Thyroid gland (tissue), 4 donors: ENCODE data around the gene TTC31. TPM values are rescaled to one million over a fixed set of nuclear protein-coding genes. Genes with fewer than 3 reads are reported as not detected.

Experiments used
- DNase-seq, 2 donors: peaks; one replicate each; pipeline ENCODE4 v3.0.0-alpha.2; 2019
- H3K27ac ChIP-seq, 3 donors: fragments of 200-600 bp; sonication (generic); 1 replicate in 2 of 3; 2 replicates in 1 of 3; pipeline ENCODE4 v1.5.1; 2016 to 2019; ENCODE audit warnings: mild to moderate bottlenecking in 1 of 3, moderate library complexity in 1 of 3
- H3K27me3 ChIP-seq: fragments of 200-600 bp; sonication (generic); one replicate; pipeline ENCODE4 v1.5.1; 2019
- H3K36me3 ChIP-seq, 2 donors: fragments of 200-600 bp; sonication (generic); one replicate each; pipeline ENCODE4 v1.5.1; 2016 to 2019
- H3K4me1 ChIP-seq, 2 donors: fragments of 200-600 bp; sonication (generic); one replicate each; pipeline ENCODE4 v1.5.1; 2017 to 2019
- H3K4me3 ChIP-seq, 3 donors: fragments of 200-600 bp; sonication (generic); replicated peaks in 1 of 3; 1 replicate in 2 of 3; 2 replicates in 1 of 3; pipeline ENCODE4 v1.5.1; 2016; ENCODE audit warnings: mild to moderate bottlenecking in 1 of 3
- H3K9me3 ChIP-seq: fragments of 200-600 bp; sonication (generic); one replicate; pipeline ENCODE4 v1.5.1; 2017
- CTCF ChIP-seq, 6 experiments: fragments of 200-600 bp in 3 of 6; fragments of 450-650 bp in 3 of 6; sonication (generic) in 3 of 6; IDR thresholded peaks; one replicate each; pipeline ENCODE4 v1.5.1; 2016 to 2019; ENCODE audit warnings: antibody characterized with exemption in 6 of 6, mild to moderate bottlenecking in 2 of 6, inconsistent platforms in 1 of 6, moderate library complexity in 1 of 6
- POLR2A ChIP-seq, 2 donors: fragments of 450-650 bp; IDR thresholded peaks; one replicate each; pipeline ENCODE4 v1.6.1; 2017; ENCODE audit warnings: antibody characterized with exemption in 2 of 2, mild to moderate bottlenecking in 2 of 2, moderate library complexity in 1 of 2
- WGBS, 2 donors: methylation state at CpG; one replicate each; pipeline ENCODE4 v1.1.5; 2017; 5-methylcytosine and 5-hydroxymethylcytosine counted together
- intact Hi-C: fragments of 100-400 bp; cut with DNase I; formaldehyde crosslinking; loops from one replicate; pipeline ENCODE4 v1.15.1; 2023
- total RNA-seq, 4 donors: library from RNA; depleted of rRNA; stranded (reverse); fragments of >200 nt; gene quantifications; one replicate each; pipeline ENCODE4 v1.2.3, GENCODE V29; 2016

TTC31 gene
- total RNA-seq, 4 donors from 2014 or later, result 18.9 to 38.0 (median 22.4) TPM

GRCh38 chr2:74488643-74489481, 6.0 kb downstream of the TTC31 start:
- intact Hi-C loops, result no loop called here
- H3K36me3 ChIP-seq, result peaks cover 29 to 48% of the 10 kb centered on the region in 2 donors
- DNase-seq, result no peak
- H3K27ac ChIP-seq, result no peak overlapping the region
- peaks cover under 1 to 4% of the 10 kb centered on the region in 2 donors for H3K4me1 ChIP-seq
- no peaks in the 10 kb centered on the region for H3K27me3 ChIP-seq
- H3K4me3 ChIP-seq, result no peak overlapping the region
- TF ChIP-seq CTCF (IDR thresholded peaks at IDR 0.05) (no peak), POLR2A (IDR thresholded peaks at IDR 0.05) (no peak)
- WGBS, 2 donors, result 88 to 91% methylated on average over 9 of the region's 9 CpGs
- H3K9me3 ChIP-seq, result no peaks in the 10 kb centered on the region

GRCh38 chr2:74489906-74490305, 7.0 kb downstream of the TTC31 start:
- no peak for TF ChIP-seq CTCF (IDR thresholded peaks at IDR 0.05)
- Histone ChIP-seq H3K4me3 (no peak overlapping the region), H3K36me3 (peaks cover 29 to 48% of the 10 kb centered on the region in 2 donors), H3K4me1 (no peaks in the 10 kb centered on the region), H3K27ac (no peak overlapping the region), H3K27me3 (no peaks in the 10 kb centered on the region), H3K9me3 (no peaks in the 10 kb centered on the region)
- DNase-seq, result no peak
- WGBS, 2 donors, result 94 to 96% methylated on average over 8 of the region's 9 CpGs
- intact Hi-C loops, result no loop called here

GRCh38 chr2:74491648-74492544, 9.0 kb downstream of the TTC31 start:
- Histone ChIP-seq H3K27ac (no peak overlapping the region), H3K4me3 (no peak overlapping the region), H3K4me1 (no peaks in the 10 kb centered on the region), H3K27me3 (no peaks in the 10 kb centered on the region), H3K9me3 (no peaks in the 10 kb centered on the region), H3K36me3 (peaks cover 29 to 40% of the 10 kb centered on the region in 2 donors)
- no peak for TF ChIP-seq CTCF (IDR thresholded peaks at IDR 0.05)
- TF ChIP-seq POLR2A (IDR thresholded peaks at IDR 0.05), result no peak
- no peak for DNase-seq
- 95 to 99% methylated on average over 12 of the region's 12 CpGs for WGBS, 2 donors
- intact Hi-C loops, result no loop called here

GRCh38 chr2:74493546-74493945, 10.7 kb downstream of the TTC31 start:
- Histone ChIP-seq H3K27ac (no peak overlapping the region), H3K27me3 (no peaks in the 10 kb centered on the region), H3K9me3 (no peaks in the 10 kb centered on the region), H3K4me1 (peaks cover 12 to 14% of the 10 kb centered on the region in 2 donors), H3K4me3 (no peak overlapping the region), H3K36me3 (peaks cover 25 to 40% of the 10 kb centered on the region in 2 donors)
- no peak for TF ChIP-seq POLR2A (IDR thresholded peaks at IDR 0.05)
- TF ChIP-seq CTCF (IDR thresholded peaks at IDR 0.05), result no peak
- no peak for DNase-seq
- WGBS, 2 donors, result 92 to 95% methylated on average over 3 of the region's 3 CpGs
- intact Hi-C loops, result no loop called here
